Kidney epithelial cell (primary cell): ENCODE measurements around the gene MXD4. TPM values are rescaled to one million over a fixed set of nuclear protein-coding genes. Genes with fewer than 3 reads are reported as not detected.

Experiments used
- DNase-seq: peaks from one replicate; pipeline ENCODE4 v3.0.0-alpha.2; 2010; ENCODE audit warnings: low read depth
- H3K27me3 ChIP-seq: 2 replicates; pipeline ENCODE4 v1.6.0; 2011; ENCODE audit warnings: low read length; ENCODE audit not compliant: control insufficient read depth, insufficient read depth
- H3K36me3 ChIP-seq: 2 replicates; pipeline ENCODE4 v1.5.1; 2011; ENCODE audit warnings: low read length; ENCODE audit not compliant: control insufficient read depth, insufficient read depth
- H3K4me3 ChIP-seq: 2 replicates; pipeline ENCODE4 v1.5.1; 2011; ENCODE audit warnings: low read depth, mild to moderate bottlenecking, control low read depth, low read length
- CTCF ChIP-seq: IDR thresholded peaks from 2 replicates; pipeline ENCODE4 v1.5.1; 2011; ENCODE audit warnings: mild to moderate bottlenecking, moderate library complexity, low read length, control low read depth, inconsistent platforms; ENCODE audit not compliant: insufficient read depth, poor library complexity, severe bottlenecking
- total RNA-seq: library from RNA; depleted of rRNA; stranded (reverse); fragments of >200 nt; gene quantifications from 2 replicates; pipeline ENCODE4 v1.2.3, GENCODE V29; 2015

The MXD4 gene
- total RNA-seq, 1 donor from 2014 or later: 31.8 TPM

- DNase-seq: no peak
These were observed 34.1 kb upstream of the MXD4 start for GRCh38 chr4:2295900-2296442.

DNA sequence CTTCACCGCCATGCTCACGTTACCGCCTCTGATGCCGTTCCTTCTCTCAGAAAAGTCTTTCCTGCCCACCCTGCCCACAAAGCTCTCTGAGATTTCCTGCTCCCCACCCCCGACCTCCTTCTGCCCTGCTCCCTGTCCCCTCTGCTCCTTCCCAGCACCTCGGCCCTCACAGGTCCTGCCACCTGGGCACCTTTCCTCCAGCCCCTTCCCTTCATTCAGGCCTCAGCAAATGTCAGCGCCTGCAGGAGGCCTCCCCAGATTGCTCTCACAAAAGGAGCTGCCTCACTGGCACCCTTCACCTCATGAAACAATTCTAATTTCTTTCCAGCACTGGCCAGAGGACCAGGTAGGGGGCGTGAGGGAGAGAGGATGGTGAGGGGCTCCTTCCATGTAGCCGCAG is 33.6 kb upstream of the MXD4 start:
- no peak for TF ChIP-seq CTCF
- Histone ChIP-seq H3K4me3 (no peak overlapping the region), H3K36me3 (no peaks in the 10 kb centered on the region), H3K27me3 (peaks cover 25% of the 10 kb centered on the region)
- DNase-seq: no peak

More at GRCh38 chr4:2295900-2296442, 34.1 kb upstream of the MXD4 start:
- peaks cover 25% of the 10 kb centered on the region for H3K27me3 ChIP-seq
- no peak for TF ChIP-seq CTCF
- H3K4me3 ChIP-seq: no peak overlapping the region
- H3K36me3 ChIP-seq: no peaks in the 10 kb centered on the region

DNA sequence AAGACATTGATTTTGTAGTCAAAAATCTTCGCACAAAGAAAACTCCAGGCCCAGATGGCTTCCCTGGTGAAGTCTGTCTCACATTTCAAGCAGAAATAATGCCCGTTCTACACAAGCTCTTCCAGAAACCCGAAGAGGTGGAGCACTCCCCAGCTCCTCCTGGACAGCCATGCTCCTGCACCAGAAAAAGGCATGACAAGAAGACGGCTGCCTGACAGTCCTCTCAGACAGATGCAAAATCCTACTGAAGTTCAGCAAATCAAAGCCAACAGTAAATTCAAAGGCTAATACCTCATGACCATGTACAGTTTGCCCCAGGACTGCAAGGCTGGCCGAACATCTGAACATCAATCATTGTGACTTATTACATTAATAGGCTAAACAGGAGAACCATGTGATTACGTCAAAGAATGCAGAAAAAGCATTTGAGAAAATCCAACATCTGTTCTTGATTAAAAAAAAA is 30.8 kb upstream of the MXD4 start:
- peaks cover 17% of the 10 kb centered on the region for H3K27me3 ChIP-seq
- no peak for DNase-seq
- no peak for TF ChIP-seq CTCF

GRCh38 chr4:2291705-2292645 is 30.1 kb upstream of the MXD4 start:
- DNase-seq: no peak
- no peak for TF ChIP-seq CTCF
- no peak overlapping the region for H3K4me3 ChIP-seq
- H3K27me3 ChIP-seq: peaks cover 17% of the 10 kb centered on the region
- no peaks in the 10 kb centered on the region for H3K36me3 ChIP-seq

More for the DNA sequence above, 30.8 kb upstream of the MXD4 start:
- Histone ChIP-seq H3K4me3 (no peak overlapping the region), H3K36me3 (no peaks in the 10 kb centered on the region)

- no peak for DNase-seq
- no peaks in the 10 kb centered on the region for H3K36me3 ChIP-seq
- no peak for TF ChIP-seq CTCF
- peaks cover 12% of the 10 kb centered on the region for H3K27me3 ChIP-seq
- no peak overlapping the region for H3K4me3 ChIP-seq
These were observed 29.2 kb upstream of the MXD4 start for GRCh38 chr4:2290974-2291704.
